MM.1S (cell line): ENCODE measurements around the gene RP9.

Experiments used
- DNase-seq: peaks from one replicate; pipeline ENCODE4 v3.0.0-alpha.2; 2015
- H2AFZ ChIP-seq: fragments of 300-600 bp; sonication (generic); 2 replicates; pipeline ENCODE4 v1.6.0; 2016; ENCODE audit warnings: antibody characterized with exemption, low read length
- H3F3A ChIP-seq: fragments of 300-600 bp; sonication (generic); 2 replicates; pipeline ENCODE4 v1.6.1; 2016; ENCODE audit warnings: mild to moderate bottlenecking, antibody characterized with exemption, low read length, moderate library complexity, mixed read lengths; ENCODE audit not compliant: insufficient read depth
- H3K27ac ChIP-seq: fragments of 300-600 bp; sonication (generic); 2 replicates; pipeline ENCODE4 v1.5.1; 2016; ENCODE audit warnings: mild to moderate bottlenecking, low read length
- H3K27me3 ChIP-seq: fragments of 300-600 bp; sonication (generic); replicated peaks from 2 replicates; pipeline ENCODE4 v1.6.0; 2016; ENCODE audit warnings: low read length; ENCODE audit not compliant: insufficient read depth
- H3K36me3 ChIP-seq: fragments of 300-600 bp; sonication (generic); replicated peaks from 2 replicates; pipeline ENCODE4 v1.6.1; 2016; ENCODE audit warnings: mild to moderate bottlenecking, low read length, mixed read lengths; ENCODE audit not compliant: insufficient read depth
- H3K4me1 ChIP-seq: fragments of 300-600 bp; sonication (generic); 2 replicates; pipeline ENCODE4 v1.6.1; 2016; ENCODE audit warnings: low read length, mixed read lengths
- H3K4me2 ChIP-seq: fragments of 300-600 bp; sonication (generic); 2 replicates; pipeline ENCODE4 v1.6.0; 2016; ENCODE audit warnings: low read depth, low read length
- H3K4me3 ChIP-seq: fragments of 300-600 bp; sonication (generic); 2 replicates; pipeline ENCODE4 v1.5.1; 2016; ENCODE audit warnings: low read length, mixed read lengths
- H3K79me2 ChIP-seq: fragments of 300-600 bp; sonication (generic); 2 replicates; pipeline ENCODE4 v1.6.1; 2016; ENCODE audit warnings: mixed run types, low read length, mixed read lengths
- H3K9ac ChIP-seq: fragments of 300-600 bp; sonication (generic); 2 replicates; pipeline ENCODE4 v1.6.1; 2016; ENCODE audit warnings: low read length, mixed read lengths
- H3K9me2 ChIP-seq: fragments of 300-600 bp; sonication (generic); replicated peaks from 2 replicates; pipeline ENCODE4 v1.6.1; 2016; ENCODE audit warnings: mild to moderate bottlenecking, low read length, mixed read lengths; ENCODE audit not compliant: insufficient read depth
- H3K9me3 ChIP-seq: fragments of 300-600 bp; sonication (generic); replicated peaks from 2 replicates; pipeline ENCODE4 v1.6.1; 2016; ENCODE audit warnings: mild to moderate bottlenecking, low read length, mixed read lengths; ENCODE audit not compliant: insufficient read depth
- H4K20me1 ChIP-seq: fragments of 300-600 bp; sonication (generic); 2 replicates; pipeline ENCODE4 v1.6.1; 2016; ENCODE audit warnings: mild to moderate bottlenecking, low read length, moderate library complexity, mixed read lengths; ENCODE audit not compliant: insufficient read depth
- EZH2 ChIP-seq: fragments of 300-600 bp; sonication (generic); optimal IDR thresholded peaks from 2 replicates; pipeline ENCODE3; 2017; ENCODE audit warnings: low read depth, mild to moderate bottlenecking, antibody characterized with exemption, low read length, mixed read lengths
- EZH2phosphoT487 ChIP-seq: fragments of 300-600 bp; sonication (generic); IDR thresholded peaks from 2 replicates; pipeline ENCODE4 v1.6.1; 2018; ENCODE audit warnings: antibody characterized with exemption, low read length
- TF ChIP-seq, protein P1 (sequence below): fragments of 300-600 bp; sonication (generic); IDR thresholded peaks from 2 replicates; pipeline ENCODE4 v1.5.1; 2016; ENCODE audit warnings: antibody characterized with exemption, low read length, mixed read lengths

The RP9 gene

DNA sequence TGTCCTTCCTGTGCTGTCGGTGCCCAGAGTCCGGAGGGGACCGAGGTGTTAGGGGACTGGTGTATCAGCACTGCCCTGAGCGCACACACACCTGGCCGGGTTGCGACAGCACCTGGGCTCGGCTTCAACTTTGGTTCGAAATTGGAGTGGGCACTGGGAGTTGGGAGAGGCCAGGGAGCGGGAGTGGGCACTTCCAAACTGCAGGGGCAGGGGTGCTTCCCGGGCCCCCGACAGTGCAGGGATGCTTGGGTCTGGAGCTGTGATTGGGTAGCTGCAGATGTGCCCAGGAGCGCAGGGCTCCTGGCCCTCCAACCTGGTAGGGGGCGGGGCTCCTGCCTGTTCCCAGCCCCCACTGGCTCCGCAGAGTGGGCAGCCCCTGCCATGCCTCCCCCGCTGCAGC is 27.9 kb upstream of the RP9 start:
- Histone ChIP-seq H4K20me1 (no peaks in the 10 kb centered on the region), H3K27ac (no peak overlapping the region), H3K4me1 (no peaks in the 10 kb centered on the region), H3K9ac (no peak overlapping the region), H2AFZ (no peak overlapping the region), H3K4me3 (no peak overlapping the region), H3K9me2 (no peaks in the 10 kb centered on the region), H3K9me3 (no peaks in the 10 kb centered on the region), H3K4me2 (no peak overlapping the region), H3F3A (no peaks in the 10 kb centered on the region), H3K36me3 (no peaks in the 10 kb centered on the region), H3K79me2 (no peaks in the 10 kb centered on the region), H3K27me3 (no peaks in the 10 kb centered on the region)
- TF ChIP-seq EZH2 (no peak), EZH2phosphoT487 (no peak)
- TF ChIP-seq, protein P1, sequence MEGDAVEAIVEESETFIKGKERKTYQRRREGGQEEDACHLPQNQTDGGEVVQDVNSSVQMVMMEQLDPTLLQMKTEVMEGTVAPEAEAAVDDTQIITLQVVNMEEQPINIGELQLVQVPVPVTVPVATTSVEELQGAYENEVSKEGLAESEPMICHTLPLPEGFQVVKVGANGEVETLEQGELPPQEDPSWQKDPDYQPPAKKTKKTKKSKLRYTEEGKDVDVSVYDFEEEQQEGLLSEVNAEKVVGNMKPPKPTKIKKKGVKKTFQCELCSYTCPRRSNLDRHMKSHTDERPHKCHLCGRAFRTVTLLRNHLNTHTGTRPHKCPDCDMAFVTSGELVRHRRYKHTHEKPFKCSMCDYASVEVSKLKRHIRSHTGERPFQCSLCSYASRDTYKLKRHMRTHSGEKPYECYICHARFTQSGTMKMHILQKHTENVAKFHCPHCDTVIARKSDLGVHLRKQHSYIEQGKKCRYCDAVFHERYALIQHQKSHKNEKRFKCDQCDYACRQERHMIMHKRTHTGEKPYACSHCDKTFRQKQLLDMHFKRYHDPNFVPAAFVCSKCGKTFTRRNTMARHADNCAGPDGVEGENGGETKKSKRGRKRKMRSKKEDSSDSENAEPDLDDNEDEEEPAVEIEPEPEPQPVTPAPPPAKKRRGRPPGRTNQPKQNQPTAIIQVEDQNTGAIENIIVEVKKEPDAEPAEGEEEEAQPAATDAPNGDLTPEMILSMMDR: no peak
- DNase-seq: no peak

DNA sequence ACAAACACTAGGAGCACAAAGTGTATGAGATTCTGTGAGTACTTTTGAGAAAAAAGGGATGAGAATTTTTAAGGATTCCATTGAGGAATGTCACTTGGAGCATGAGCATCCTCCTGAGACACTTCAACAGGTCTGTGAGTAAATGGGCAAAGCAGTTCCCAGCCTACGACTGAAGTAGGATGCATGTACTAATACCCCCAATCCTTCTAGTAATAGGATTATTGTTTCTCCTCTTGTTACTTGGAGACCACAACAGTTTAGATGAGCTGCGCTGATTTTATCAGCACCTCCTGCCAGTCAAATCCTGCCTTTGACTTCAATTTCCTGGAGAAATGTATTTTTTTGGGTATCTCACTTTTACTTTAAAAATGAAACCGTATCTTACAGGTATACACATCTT is 21.0 kb upstream of the RP9 start:
- TF ChIP-seq EZH2: no peak
- TF ChIP-seq, protein P1: no peak
- TF ChIP-seq EZH2phosphoT487: no peak
- DNase-seq: no peak
- H3F3A ChIP-seq: peaks cover 3% of the 10 kb centered on the region; the same call in 1 of the 2 replicates
- no peak overlapping the region for H3K27ac ChIP-seq
- H3K27me3 ChIP-seq: no peaks in the 10 kb centered on the region
- H3K4me1 ChIP-seq: peaks cover 5% of the 10 kb centered on the region; the same call in 1 of the 2 replicates
- no peaks in the 10 kb centered on the region for H3K9me2 ChIP-seq
- no peaks in the 10 kb centered on the region for H3K79me2 ChIP-seq
- no peaks in the 10 kb centered on the region for H4K20me1 ChIP-seq
- H3K9me3 ChIP-seq: no peaks in the 10 kb centered on the region
- no peaks in the 10 kb centered on the region for H3K36me3 ChIP-seq
- peak overlapping the region; percentile 85 for H3K4me3 ChIP-seq
- H2AFZ ChIP-seq: peak overlapping the region; percentile 96
- H3K4me2 ChIP-seq: peak overlapping the region; percentile 75
- peak overlapping the region; percentile 69; the same call in 1 of the 2 replicates for H3K9ac ChIP-seq

DNA sequence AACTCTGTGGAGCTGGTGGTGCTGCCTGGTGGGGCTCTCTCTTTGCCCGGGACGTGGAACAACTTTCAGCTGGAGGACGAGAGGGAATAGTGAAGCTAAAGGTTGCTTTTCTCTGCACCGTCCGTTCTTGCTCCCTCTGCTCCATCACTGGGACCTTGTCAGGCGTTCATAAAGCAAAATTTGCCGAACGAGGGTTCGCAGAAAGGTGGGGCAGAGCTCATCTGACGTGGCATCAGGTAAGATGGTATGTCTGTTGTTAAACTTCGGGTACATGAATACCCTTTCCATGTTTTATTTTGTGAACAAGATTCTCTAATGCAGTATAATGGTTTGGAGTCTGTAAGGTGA is 20.6 kb upstream of the RP9 start:
- Histone ChIP-seq H3K4me2 (peak overlapping the region; percentile 75), H3K4me1 (peaks cover 5% of the 10 kb centered on the region; the same call in 1 of the 2 replicates), H3K79me2 (no peaks in the 10 kb centered on the region), H4K20me1 (no peaks in the 10 kb centered on the region), H3F3A (peaks cover 3% of the 10 kb centered on the region; the same call in 1 of the 2 replicates), H3K27ac (peak overlapping the region; percentile 63; the same call in 1 of the 2 replicates), H3K9me3 (no peaks in the 10 kb centered on the region), H3K9ac (peak overlapping the region; percentile 69; the same call in 1 of the 2 replicates), H3K4me3 (peak overlapping the region; percentile 85), H2AFZ (peak overlapping the region; percentile 96), H3K27me3 (no peaks in the 10 kb centered on the region), H3K9me2 (no peaks in the 10 kb centered on the region), H3K36me3 (no peaks in the 10 kb centered on the region)
- DNase-seq: no peak
- TF ChIP-seq EZH2phosphoT487: no peak
- no peak for TF ChIP-seq EZH2
- TF ChIP-seq, protein P1: no peak
